Activated B cell treated with CpG ODN at 0.5 μM for 24 hours (primary cell): ENCODE data around the gene DNAH1. TPM values are rescaled to one million over a fixed set of nuclear protein-coding genes. Genes with fewer than 3 reads are reported as not detected.

Source experiments
- ATAC-seq: fragments of 200-7000 bp; cut with Tn5 transposase; one replicate; pipeline ENCODE4 v1.10.0; 2021; ENCODE audit warnings: low read depth, mild to moderate bottlenecking, moderate library complexity
- CTCF ChIA-PET: fragments of 350-600 bp; sonication (Branson Sonifier 250); formaldehyde crosslinking; loops from one replicate; lab custom pipeline; 2021; ENCODE audit warnings: antibody characterized with exemption; lab: Charles Lee
- POLR2A ChIA-PET: fragments of 350-600 bp; sonication (Branson Sonifier 250); formaldehyde crosslinking; loops from one replicate; lab custom pipeline; 2021; ENCODE audit warnings: antibody characterized with exemption; lab: Charles Lee
- DNase-seq: peaks from one replicate; pipeline ENCODE4 v3.0.0; 2022
- H3K27ac Mint-ChIP-seq: one replicate; pipeline ENCODE4 v1.8.0; 2020; ENCODE audit warnings: mixed read lengths
- H3K27me3 Mint-ChIP-seq: one replicate; pipeline ENCODE4 v1.8.0; 2021; ENCODE audit warnings: mixed read lengths
- H3K36me3 Mint-ChIP-seq: one replicate; pipeline ENCODE4 v1.8.0; 2021; ENCODE audit warnings: low read depth, mixed read lengths
- H3K4me1 Mint-ChIP-seq: one replicate; pipeline ENCODE4 v1.8.0; 2021; ENCODE audit warnings: mixed read lengths
- H3K4me3 Mint-ChIP-seq: one replicate; pipeline ENCODE4 v1.8.0; 2020; ENCODE audit warnings: mild to moderate bottlenecking, mixed read lengths
- H3K9me3 Mint-ChIP-seq: one replicate; pipeline ENCODE4 v1.8.0; 2020; ENCODE audit warnings: mixed read lengths
- CTCF ChIP-seq: fragments of 200-600 bp; IDR thresholded peaks from one replicate; pipeline ENCODE4 v1.8.0; 2022; ENCODE audit warnings: antibody characterized with exemption, mild to moderate bottlenecking
- intact Hi-C: fragments of 100-400 bp; cut with micrococcal nuclease; formaldehyde crosslinking; loops from one replicate; pipeline ENCODE4 v1.15.1; 2024
- total RNA-seq: library from RNA; stranded (reverse); gene quantifications from 2 replicates; pipeline ENCODE4 v1.2.3, GENCODE V29; 2022

The DNAH1 gene
- total RNA-seq, 1 donor from 2014 or later: 25.8 TPM

GRCh38 chr3:52383446-52383845, 67.3 kb downstream of the DNAH1 start:
- ChIA-PET POLR2A (no interaction called here), CTCF (no interaction called here)

DNA sequence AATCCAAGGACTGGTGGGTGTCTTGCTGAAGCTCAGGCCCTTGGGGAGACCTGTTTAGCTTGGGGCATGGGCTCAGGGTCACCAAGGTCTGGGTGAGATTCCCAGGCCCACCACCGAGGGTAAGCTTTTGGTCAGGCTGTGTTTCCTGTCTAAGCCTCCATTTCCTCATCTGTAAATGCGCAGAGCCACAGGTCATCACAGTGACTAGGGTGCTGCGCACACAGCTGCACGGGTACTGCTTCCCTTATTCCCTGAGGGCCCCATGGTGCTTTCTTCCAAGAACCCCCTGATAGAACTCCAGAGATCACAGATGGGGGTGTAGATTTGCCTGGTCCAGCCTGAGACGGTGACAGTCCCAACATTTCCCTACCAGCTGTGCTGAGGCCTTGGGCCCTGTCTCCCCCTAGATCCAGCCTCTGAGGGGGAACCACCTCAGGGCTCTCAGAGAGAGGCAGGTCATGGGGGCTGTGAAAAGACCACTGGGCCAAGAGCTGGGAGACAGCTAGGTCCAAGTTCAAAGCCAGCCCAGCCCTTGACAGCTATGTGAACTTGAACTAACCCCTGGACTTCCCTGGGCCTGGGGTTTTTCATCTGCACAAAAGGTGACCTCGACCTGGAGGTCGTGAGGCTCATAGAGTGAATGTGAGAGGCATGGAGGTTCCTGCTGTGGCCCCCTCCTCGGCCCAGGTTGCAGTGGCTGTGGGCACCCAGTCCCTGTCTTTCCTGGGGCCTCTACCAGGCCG, 68.1 kb downstream of the DNAH1 start:
- Mint-ChIP-seq H3K9me3 (no peaks in the 10 kb centered on the region), H3K4me3 (no peak overlapping the region), H3K27ac (no peak overlapping the region), H3K27me3 (no peaks in the 10 kb centered on the region), H3K4me1 (no peaks in the 10 kb centered on the region), H3K36me3 (peaks cover 4% of the 10 kb centered on the region)
- DNase-seq: no peak
- ATAC-seq: no peak
- TF ChIP-seq CTCF: no peak
- ChIA-PET CTCF (interaction anchor here (1.0 to 1.1 kb wide), 2 partner anchors 21 to 92 kb away, joined by 3 to 5 read pairs; no protein-coding TSS in a partner anchor), POLR2A (no interaction called here)
- intact Hi-C loops: no loop called here

More at GRCh38 chr3:52383446-52383845, 67.3 kb downstream of the DNAH1 start:
- Mint-ChIP-seq H3K36me3 (no peaks in the 10 kb centered on the region), H3K27me3 (no peaks in the 10 kb centered on the region), H3K9me3 (no peaks in the 10 kb centered on the region), H3K4me3 (no peak overlapping the region), H3K27ac (no peak overlapping the region), H3K4me1 (no peaks in the 10 kb centered on the region)
- no peak for TF ChIP-seq CTCF
- DNase-seq (no peak), ATAC-seq (no peak)
- intact Hi-C loops: no loop called here

DNA sequence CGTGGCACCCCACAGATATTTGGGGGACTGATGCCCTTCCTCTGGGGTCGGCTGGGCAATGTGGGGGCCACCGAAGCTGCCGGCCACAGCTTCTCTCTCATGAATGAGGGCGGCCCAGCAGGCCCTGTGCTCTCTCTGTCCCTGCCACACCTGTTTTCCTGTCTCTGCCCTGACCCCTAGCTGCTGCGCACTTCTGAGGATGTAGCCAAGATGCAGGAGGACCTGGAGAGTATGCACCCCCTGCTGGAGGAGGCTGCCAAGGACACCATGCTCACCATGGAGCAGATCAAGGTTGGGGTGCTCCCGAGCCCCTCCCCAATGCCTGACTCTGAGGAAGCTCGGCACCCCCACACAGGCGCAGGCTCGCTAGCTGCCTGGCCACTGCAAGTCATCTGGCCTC, 69.0 kb downstream of the DNAH1 start:
- CTCF ChIA-PET: interaction anchor here (1.0 to 1.1 kb wide), 3 partner anchors 22 to 160 kb away, joined by 3 to 5 read pairs (median 3); partner anchors contain the start of gene TLR9
- DNase-seq: no peak
- Mint-ChIP-seq H3K27ac (no peak overlapping the region), H3K4me1 (no peaks in the 10 kb centered on the region), H3K4me3 (no peak overlapping the region), H3K36me3 (peaks cover 6% of the 10 kb centered on the region), H3K27me3 (no peaks in the 10 kb centered on the region), H3K9me3 (no peaks in the 10 kb centered on the region)
- peak; percentile 49 for ATAC-seq
- intact Hi-C loops: no loop called here
- POLR2A ChIA-PET: interaction anchor here (0.6 kb wide), 1 partner anchor 96 kb away, joined by 3 read pairs; no protein-coding TSS in a partner anchor
- TF ChIP-seq CTCF: no peak

- no peaks in the 10 kb centered on the region for H3K27me3 Mint-ChIP-seq
- ChIA-PET CTCF (no interaction called here), POLR2A (no interaction called here)
- no peak overlapping the region for H3K27ac Mint-ChIP-seq
- no peaks in the 10 kb centered on the region for H3K4me1 Mint-ChIP-seq
- peaks cover 27% of the 10 kb centered on the region for H3K36me3 Mint-ChIP-seq
- ATAC-seq (no peak), DNase-seq (no peak)
- no peaks in the 10 kb centered on the region for H3K9me3 Mint-ChIP-seq
- intact Hi-C loops: no loop called here
- no peak for TF ChIP-seq CTCF
- H3K4me3 Mint-ChIP-seq: no peak overlapping the region
Measured at GRCh38 chr3:52387481-52387880, 71.4 kb downstream of the DNAH1 start.

DNA sequence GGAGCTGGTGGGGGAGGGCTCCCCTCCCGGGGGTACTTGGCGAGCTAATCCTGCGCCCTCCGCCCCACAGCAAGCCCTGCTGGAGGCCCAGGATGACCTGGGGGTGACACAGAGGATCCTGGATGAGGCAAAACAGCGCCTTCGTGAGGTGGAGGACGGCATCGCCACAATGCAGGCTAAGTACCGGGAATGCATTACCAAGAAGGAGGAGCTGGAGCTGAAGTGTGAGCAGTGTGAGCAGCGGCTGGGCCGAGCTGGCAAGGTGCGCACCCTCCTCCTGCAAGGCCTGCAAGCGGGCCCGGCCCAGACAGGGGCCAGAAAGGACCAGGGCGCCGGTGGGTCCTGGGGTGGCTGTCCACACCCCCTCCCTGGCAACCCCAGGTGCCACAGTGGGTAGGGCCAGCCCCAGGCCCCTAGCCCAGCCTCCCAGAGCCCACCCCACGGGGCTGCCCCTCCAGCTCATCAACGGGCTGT, 72.3 kb downstream of the DNAH1 start:
- DNase-seq (no peak), ATAC-seq (no peak)
- peaks cover 35% of the 10 kb centered on the region for H3K36me3 Mint-ChIP-seq
- ChIA-PET CTCF (no interaction called here), POLR2A (no interaction called here)
- H3K27me3 Mint-ChIP-seq: no peaks in the 10 kb centered on the region
- no peak for TF ChIP-seq CTCF
- H3K9me3 Mint-ChIP-seq: no peaks in the 10 kb centered on the region
- intact Hi-C loops: no loop called here
- H3K27ac Mint-ChIP-seq: no peak overlapping the region
- H3K4me3 Mint-ChIP-seq: no peak overlapping the region
- no peaks in the 10 kb centered on the region for H3K4me1 Mint-ChIP-seq
